ENCODE results near the gene POT1. TPM values are rescaled to one million over a fixed set of nuclear protein-coding genes. Genes with fewer than 3 reads are reported as not detected.

The POT1 gene
- polyA plus RNA-seq, 1 experiment: 12.0 TPM

GRCh38 chr7:124773938-124774337, 155.7 kb downstream of the POT1 start:
- Histone ChIP-seq H3K4me3 (ENCODE audit: low read depth, low read length) (no peak overlapping the region), H3K27me3 (ENCODE audit: control insufficient read depth, insufficient read depth, low read length) (no peaks in the 10 kb centered on the region), H3K36me3 (ENCODE audit: control insufficient read depth, insufficient read depth, low read length) (no peaks in the 10 kb centered on the region)
- TF ChIP-seq CTCF (IDR thresholded peaks at IDR 0.05; ENCODE audit: insufficient read depth, low read depth, low read length): no peak
- no peak for DNase-seq (ENCODE audit: low read depth)
- CTCF ChIA-PET: no interaction called here
- POLR2A ChIA-PET: no interaction called here

DNA sequence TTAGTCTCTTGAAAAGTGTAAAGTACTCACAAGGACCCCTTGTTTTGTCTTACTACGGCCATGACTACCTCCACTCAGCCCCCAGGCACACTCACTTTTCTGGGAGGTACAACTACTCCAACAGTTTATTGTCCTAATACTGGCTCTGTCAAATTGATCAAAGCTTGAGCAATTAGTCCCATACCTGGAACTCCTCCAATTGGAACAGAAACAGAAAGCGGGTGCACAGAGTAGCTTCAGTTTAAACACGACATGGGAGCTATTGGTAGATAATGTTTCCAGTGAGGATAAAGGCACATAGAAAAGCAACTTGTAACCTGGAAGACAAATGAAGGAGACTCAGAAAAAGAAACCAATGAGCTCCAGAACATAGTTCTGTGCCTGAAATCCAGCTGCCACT, 156.3 kb downstream of the POT1 start:
- ChIA-PET POLR2A (no interaction called here), CTCF (no interaction called here)
- DNase-seq (ENCODE audit: low read depth): no peak
- Histone ChIP-seq H3K36me3 (ENCODE audit: control insufficient read depth, insufficient read depth, low read length) (no peaks in the 10 kb centered on the region), H3K27me3 (ENCODE audit: control insufficient read depth, insufficient read depth, low read length) (no peaks in the 10 kb centered on the region), H3K4me3 (ENCODE audit: low read depth, low read length) (no peak overlapping the region)
- no peak for TF ChIP-seq CTCF (IDR thresholded peaks at IDR 0.05; ENCODE audit: insufficient read depth, low read depth, low read length)

Other genes with a start within 250 kb of the POT1 start
- 0.25 and 0.33 TPM in 2 replicates for gene GPR37, start 164.0 kb downstream of the POT1 start, polyA plus RNA-seq (2011; rRNA removed)

Measured in BJ (cell line).